HEK293 (cell line): ENCODE results near the gene ZCCHC10.

Experiments
- CTCF ChIA-PET: fragments of 350-600 bp; formaldehyde crosslinking; extraction: SDS; loops from one replicate; lab custom pipeline; 2021; ENCODE audit warnings: antibody characterized with exemption; lab: Yijun Ruan, JAX
- POLR2A ChIA-PET: fragments of 300-600 bp; formaldehyde crosslinking; extraction: SDS; loops from one replicate; lab custom pipeline; 2020; ENCODE audit warnings: antibody characterized with exemption, inconsistent platforms; lab: Yijun Ruan, JAX
- H3K27ac ChIP-seq: fragments of 200-500 bp; sonication (Bioruptor generic); 2 replicates; pipeline ENCODE4 v1.5.1; 2014; ENCODE audit warnings: low read depth, low read length, control low read depth, inconsistent platforms; ENCODE audit errors: extremely low read depth
- H3K36me3 ChIP-seq, 2 experiments: fragments of 200-500 bp in 1 of 2; sonication (Bioruptor generic) in 1 of 2; 1 replicate in 1 of 2; 2 replicates in 1 of 2; pipeline ENCODE4 v1.5.1; 2014 to 2017; ENCODE audit warnings: inconsistent platforms in 2 of 2, low read length in 2 of 2; ENCODE audit not compliant: control insufficient read depth in 2 of 2, insufficient read depth in 1 of 2
- H3K4me1 ChIP-seq: fragments of 200-500 bp; sonication (Bioruptor generic); 2 replicates; pipeline ENCODE4 v1.5.1; 2014; ENCODE audit warnings: mild to moderate bottlenecking, low read length, inconsistent platforms; ENCODE audit not compliant: control insufficient read depth, insufficient read depth
- H3K4me3 ChIP-seq: 2 replicates; pipeline ENCODE4 v1.5.1; 2011; ENCODE audit warnings: low read depth, mild to moderate bottlenecking, control low read depth, low read length, moderate library complexity
- H3K9me3 ChIP-seq: fragments of 200-500 bp; sonication (Bioruptor generic); 2 replicates; pipeline ENCODE4 v1.5.1; 2014; ENCODE audit warnings: low read depth, low read length, inconsistent platforms; ENCODE audit not compliant: control insufficient read depth, insufficient read depth
- OVOL3 ChIP-seq: fragments of 450-650 bp; formaldehyde crosslinking; IDR thresholded peaks from 2 replicates; pipeline ENCODE4 v1.5.1; 2016; ENCODE audit warnings: missing biosample characterization, missing genetic modification characterization
- ZBTB21 ChIP-seq: fragments of 450-650 bp; formaldehyde crosslinking; IDR thresholded peaks from 2 replicates; pipeline ENCODE4 v1.5.1; 2017; ENCODE audit warnings: missing biosample characterization, missing genetic modification characterization
- ZBTB7A ChIP-seq: fragments of 450-650 bp; formaldehyde crosslinking; IDR thresholded peaks from 2 replicates; pipeline ENCODE4 v1.5.1; 2016; ENCODE audit warnings: low read depth, missing biosample characterization, missing genetic modification characterization
- ZEB2 ChIP-seq: fragments of 450-650 bp; formaldehyde crosslinking; IDR thresholded peaks from 2 replicates; pipeline ENCODE4 v1.5.1; 2016; ENCODE audit warnings: missing biosample characterization, missing genetic modification characterization
- ZNF133 ChIP-seq: fragments of 450-650 bp; formaldehyde crosslinking; IDR thresholded peaks from 2 replicates; pipeline ENCODE4 v1.5.1; 2016; ENCODE audit warnings: missing biosample characterization, missing genetic modification characterization
- ZNF140 ChIP-seq: fragments of 450-650 bp; formaldehyde crosslinking; IDR thresholded peaks from 2 replicates; pipeline ENCODE4 v1.5.1; 2016; ENCODE audit warnings: missing biosample characterization, missing genetic modification characterization
- ZNF146 ChIP-seq: fragments of 450-650 bp; formaldehyde crosslinking; IDR thresholded peaks from 2 replicates; pipeline ENCODE4 v1.5.1; 2016; ENCODE audit warnings: missing biosample characterization, missing genetic modification characterization
- ZNF184 ChIP-seq: fragments of 450-650 bp; IDR thresholded peaks from 2 replicates; pipeline ENCODE4 v1.5.1; 2018; ENCODE audit warnings: missing biosample characterization, mild to moderate bottlenecking, missing genetic modification characterization
- ZNF423 ChIP-seq: fragments of 450-650 bp; formaldehyde crosslinking; IDR thresholded peaks from 2 replicates; pipeline ENCODE4 v1.5.1; 2016; ENCODE audit warnings: missing biosample characterization, missing genetic modification characterization
- ZNF426 ChIP-seq: fragments of 450-650 bp; formaldehyde crosslinking; IDR thresholded peaks from 2 replicates; pipeline ENCODE4 v1.5.1; 2017; ENCODE audit warnings: missing biosample characterization, missing genetic modification characterization, mild to moderate bottlenecking, inconsistent platforms, moderate library complexity
- ZNF561 ChIP-seq: fragments of 450-650 bp; IDR thresholded peaks from 2 replicates; pipeline ENCODE4 v1.5.1; 2018; ENCODE audit warnings: missing biosample characterization, missing genetic modification characterization, borderline replicate concordance
- ZNF660 ChIP-seq: fragments of 450-650 bp; IDR thresholded peaks from 2 replicates; pipeline ENCODE4 v1.5.1; 2018; ENCODE audit warnings: missing biosample characterization, mild to moderate bottlenecking, missing genetic modification characterization
- TF ChIP-seq, protein P1 (sequence below): fragments of 450-650 bp; formaldehyde crosslinking; IDR thresholded peaks from 2 replicates; pipeline ENCODE4 v1.5.1; 2016; ENCODE audit warnings: missing biosample characterization, missing genetic modification characterization, borderline replicate concordance
- TF ChIP-seq, protein P2 (sequence below): fragments of 450-650 bp; formaldehyde crosslinking; IDR thresholded peaks from 2 replicates; pipeline ENCODE4 v1.5.1; 2016; ENCODE audit warnings: missing biosample characterization, missing genetic modification characterization, borderline replicate concordance
- TF ChIP-seq, protein P3 (sequence below): fragments of 450-650 bp; formaldehyde crosslinking; IDR thresholded peaks from 2 replicates; pipeline ENCODE4 v1.5.1; 2016; ENCODE audit warnings: missing biosample characterization, missing genetic modification characterization
- TF ChIP-seq, protein P4 (sequence below): fragments of 450-650 bp; IDR thresholded peaks from 2 replicates; pipeline ENCODE4 v1.5.1; 2018; ENCODE audit warnings: missing biosample characterization, mild to moderate bottlenecking, missing genetic modification characterization

ZCCHC10 gene

DNA sequence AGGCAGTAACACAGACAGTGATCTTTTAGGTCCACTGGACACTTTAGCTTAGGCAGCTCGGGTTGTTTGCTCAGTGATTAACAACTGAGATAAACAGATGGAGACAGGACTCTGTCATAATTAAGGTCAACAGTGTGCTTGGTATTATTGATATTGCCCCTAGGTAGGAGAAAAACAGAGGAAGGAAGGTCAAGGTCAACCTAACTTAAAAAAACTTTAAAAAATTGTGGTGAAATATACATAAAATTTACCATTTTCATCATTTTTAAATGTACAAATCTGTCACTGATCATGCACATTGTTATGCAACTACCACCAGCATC lies 23.3 kb upstream of the ZCCHC10 start (continued):
- TF ChIP-seq, protein P1, sequence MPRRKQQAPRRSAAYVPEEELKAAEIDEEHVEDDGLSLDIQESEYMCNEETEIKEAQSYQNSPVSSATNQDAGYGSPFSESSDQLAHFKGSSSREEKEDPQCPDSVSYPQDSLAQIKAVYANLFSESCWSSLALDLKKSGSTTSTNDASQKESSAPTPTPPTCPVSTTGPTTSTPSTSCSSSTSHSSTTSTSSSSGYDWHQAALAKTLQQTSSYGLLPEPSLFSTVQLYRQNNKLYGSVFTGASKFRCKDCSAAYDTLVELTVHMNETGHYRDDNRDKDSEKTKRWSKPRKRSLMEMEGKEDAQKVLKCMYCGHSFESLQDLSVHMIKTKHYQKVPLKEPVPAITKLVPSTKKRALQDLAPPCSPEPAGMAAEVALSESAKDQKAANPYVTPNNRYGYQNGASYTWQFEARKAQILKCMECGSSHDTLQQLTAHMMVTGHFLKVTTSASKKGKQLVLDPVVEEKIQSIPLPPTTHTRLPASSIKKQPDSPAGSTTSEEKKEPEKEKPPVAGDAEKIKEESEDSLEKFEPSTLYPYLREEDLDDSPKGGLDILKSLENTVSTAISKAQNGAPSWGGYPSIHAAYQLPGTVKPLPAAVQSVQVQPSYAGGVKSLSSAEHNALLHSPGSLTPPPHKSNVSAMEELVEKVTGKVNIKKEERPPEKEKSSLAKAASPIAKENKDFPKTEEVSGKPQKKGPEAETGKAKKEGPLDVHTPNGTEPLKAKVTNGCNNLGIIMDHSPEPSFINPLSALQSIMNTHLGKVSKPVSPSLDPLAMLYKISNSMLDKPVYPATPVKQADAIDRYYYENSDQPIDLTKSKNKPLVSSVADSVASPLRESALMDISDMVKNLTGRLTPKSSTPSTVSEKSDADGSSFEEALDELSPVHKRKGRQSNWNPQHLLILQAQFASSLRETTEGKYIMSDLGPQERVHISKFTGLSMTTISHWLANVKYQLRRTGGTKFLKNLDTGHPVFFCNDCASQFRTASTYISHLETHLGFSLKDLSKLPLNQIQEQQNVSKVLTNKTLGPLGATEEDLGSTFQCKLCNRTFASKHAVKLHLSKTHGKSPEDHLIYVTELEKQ (tag by site-specific recombination) = peak; percentile 71; the same call in 1 of the 2 replicates
- TF ChIP-seq, protein P2, sequence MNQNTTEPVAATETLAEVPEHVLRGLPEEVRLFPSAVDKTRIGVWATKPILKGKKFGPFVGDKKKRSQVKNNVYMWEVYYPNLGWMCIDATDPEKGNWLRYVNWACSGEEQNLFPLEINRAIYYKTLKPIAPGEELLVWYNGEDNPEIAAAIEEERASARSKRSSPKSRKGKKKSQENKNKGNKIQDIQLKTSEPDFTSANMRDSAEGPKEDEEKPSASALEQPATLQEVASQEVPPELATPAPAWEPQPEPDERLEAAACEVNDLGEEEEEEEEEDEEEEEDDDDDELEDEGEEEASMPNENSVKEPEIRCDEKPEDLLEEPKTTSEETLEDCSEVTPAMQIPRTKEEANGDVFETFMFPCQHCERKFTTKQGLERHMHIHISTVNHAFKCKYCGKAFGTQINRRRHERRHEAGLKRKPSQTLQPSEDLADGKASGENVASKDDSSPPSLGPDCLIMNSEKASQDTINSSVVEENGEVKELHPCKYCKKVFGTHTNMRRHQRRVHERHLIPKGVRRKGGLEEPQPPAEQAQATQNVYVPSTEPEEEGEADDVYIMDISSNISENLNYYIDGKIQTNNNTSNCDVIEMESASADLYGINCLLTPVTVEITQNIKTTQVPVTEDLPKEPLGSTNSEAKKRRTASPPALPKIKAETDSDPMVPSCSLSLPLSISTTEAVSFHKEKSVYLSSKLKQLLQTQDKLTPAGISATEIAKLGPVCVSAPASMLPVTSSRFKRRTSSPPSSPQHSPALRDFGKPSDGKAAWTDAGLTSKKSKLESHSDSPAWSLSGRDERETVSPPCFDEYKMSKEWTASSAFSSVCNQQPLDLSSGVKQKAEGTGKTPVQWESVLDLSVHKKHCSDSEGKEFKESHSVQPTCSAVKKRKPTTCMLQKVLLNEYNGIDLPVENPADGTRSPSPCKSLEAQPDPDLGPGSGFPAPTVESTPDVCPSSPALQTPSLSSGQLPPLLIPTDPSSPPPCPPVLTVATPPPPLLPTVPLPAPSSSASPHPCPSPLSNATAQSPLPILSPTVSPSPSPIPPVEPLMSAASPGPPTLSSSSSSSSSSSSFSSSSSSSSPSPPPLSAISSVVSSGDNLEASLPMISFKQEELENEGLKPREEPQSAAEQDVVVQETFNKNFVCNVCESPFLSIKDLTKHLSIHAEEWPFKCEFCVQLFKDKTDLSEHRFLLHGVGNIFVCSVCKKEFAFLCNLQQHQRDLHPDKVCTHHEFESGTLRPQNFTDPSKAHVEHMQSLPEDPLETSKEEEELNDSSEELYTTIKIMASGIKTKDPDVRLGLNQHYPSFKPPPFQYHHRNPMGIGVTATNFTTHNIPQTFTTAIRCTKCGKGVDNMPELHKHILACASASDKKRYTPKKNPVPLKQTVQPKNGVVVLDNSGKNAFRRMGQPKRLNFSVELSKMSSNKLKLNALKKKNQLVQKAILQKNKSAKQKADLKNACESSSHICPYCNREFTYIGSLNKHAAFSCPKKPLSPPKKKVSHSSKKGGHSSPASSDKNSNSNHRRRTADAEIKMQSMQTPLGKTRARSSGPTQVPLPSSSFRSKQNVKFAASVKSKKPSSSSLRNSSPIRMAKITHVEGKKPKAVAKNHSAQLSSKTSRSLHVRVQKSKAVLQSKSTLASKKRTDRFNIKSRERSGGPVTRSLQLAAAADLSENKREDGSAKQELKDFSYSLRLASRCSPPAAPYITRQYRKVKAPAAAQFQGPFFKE (tag by site-specific recombination) = no peak
- TF ChIP-seq, protein P3, sequence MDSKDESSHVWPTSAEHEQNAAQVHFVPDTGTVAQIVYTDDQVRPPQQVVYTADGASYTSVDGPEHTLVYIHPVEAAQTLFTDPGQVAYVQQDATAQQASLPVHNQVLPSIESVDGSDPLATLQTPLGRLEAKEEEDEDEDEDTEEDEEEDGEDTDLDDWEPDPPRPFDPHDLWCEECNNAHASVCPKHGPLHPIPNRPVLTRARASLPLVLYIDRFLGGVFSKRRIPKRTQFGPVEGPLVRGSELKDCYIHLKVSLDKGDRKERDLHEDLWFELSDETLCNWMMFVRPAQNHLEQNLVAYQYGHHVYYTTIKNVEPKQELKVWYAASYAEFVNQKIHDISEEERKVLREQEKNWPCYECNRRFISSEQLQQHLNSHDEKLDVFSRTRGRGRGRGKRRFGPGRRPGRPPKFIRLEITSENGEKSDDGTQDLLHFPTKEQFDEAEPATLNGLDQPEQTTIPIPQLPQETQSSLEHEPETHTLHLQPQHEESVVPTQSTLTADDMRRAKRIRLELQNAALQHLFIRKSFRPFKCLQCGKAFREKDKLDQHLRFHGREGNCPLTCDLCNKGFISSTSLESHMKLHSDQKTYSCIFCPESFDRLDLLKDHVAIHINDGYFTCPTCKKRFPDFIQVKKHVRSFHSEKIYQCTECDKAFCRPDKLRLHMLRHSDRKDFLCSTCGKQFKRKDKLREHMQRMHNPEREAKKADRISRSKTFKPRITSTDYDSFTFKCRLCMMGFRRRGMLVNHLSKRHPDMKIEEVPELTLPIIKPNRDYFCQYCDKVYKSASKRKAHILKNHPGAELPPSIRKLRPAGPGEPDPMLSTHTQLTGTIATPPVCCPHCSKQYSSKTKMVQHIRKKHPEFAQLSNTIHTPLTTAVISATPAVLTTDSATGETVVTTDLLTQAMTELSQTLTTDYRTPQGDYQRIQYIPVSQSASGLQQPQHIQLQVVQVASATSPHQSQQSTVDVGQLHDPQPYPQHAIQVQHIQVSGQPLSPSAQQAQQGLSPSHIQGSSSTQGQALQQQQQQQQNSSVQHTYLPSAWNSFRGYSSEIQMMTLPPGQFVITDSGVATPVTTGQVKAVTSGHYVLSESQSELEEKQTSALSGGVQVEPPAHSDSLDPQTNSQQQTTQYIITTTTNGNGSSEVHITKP (tag by site-specific recombination) = peak; percentile 4; the same call in 1 of the 2 replicates
- no peak for TF ChIP-seq ZNF426
- 0 out of 2 replicates have a peak, but pooled peaks have one; percentile 16 for TF ChIP-seq ZNF561 (tag by site-specific recombination)

DNA sequence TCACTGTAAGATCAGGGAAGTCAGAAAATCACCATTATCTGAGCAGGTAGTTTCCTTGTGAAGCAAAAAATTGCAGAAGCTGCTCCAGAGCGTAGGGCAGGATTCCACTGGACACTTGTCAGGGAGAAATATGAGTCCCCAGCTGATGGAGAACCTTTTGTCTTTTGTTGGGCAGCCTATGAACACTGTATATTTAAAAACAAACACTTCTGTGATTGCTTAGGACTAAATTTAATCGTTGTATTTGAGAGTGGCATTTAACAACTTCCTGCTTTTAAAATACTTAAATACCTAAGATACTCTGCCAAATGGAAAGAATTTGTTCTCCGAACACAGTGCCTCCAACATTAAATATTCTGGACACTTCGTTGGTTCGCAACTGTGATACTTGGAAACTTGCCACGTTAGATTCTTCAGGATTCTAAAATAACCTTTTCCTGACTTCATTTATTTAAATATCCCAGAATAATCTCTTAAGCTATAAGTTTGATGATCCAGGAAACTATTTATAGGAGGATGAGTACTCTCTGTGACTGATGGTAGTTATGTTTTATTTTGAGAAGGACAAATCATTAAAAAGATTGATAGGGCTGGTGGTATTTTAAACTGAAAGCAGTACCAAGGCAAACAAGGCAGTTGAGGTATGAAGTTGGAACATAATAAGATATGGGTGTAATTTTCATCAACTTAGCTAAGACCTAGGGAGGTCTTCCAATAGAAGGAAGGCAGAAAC lies 22.8 kb upstream of the ZCCHC10 start:
- H3K4me3 ChIP-seq = no peak overlapping the region; the same call in 1 of the 2 replicates
- POLR2A ChIA-PET = interaction anchor here (1.2 kb wide), 2 partner anchors 12 to 86 kb away, joined by 3 read pairs; partner anchors contain the start of gene AFF4
- H3K36me3 ChIP-seq = no peaks in the 10 kb centered on the region
- CTCF ChIA-PET = no interaction called here
- H3K9me3 ChIP-seq = no peaks in the 10 kb centered on the region
- peaks cover 19% of the 10 kb centered on the region for H3K4me1 ChIP-seq
- peak overlapping the region; percentile 2; the same call in 1 of the 2 replicates for H3K27ac ChIP-seq
- TF ChIP-seq, protein P3 (tag by site-specific recombination) = peak; percentile 22; the same call in 1 of the 2 replicates
- no peak for TF ChIP-seq ZNF140 (tag by site-specific recombination)
- no peak for TF ChIP-seq ZBTB7A (tag by site-specific recombination)
- no peak for TF ChIP-seq ZNF184 (tag by site-specific recombination)
- TF ChIP-seq ZBTB21 = no peak
- no peak for TF ChIP-seq ZNF423 (tag by site-specific recombination)
- peak; percentile 87 for TF ChIP-seq ZNF660
- TF ChIP-seq, protein P4, sequence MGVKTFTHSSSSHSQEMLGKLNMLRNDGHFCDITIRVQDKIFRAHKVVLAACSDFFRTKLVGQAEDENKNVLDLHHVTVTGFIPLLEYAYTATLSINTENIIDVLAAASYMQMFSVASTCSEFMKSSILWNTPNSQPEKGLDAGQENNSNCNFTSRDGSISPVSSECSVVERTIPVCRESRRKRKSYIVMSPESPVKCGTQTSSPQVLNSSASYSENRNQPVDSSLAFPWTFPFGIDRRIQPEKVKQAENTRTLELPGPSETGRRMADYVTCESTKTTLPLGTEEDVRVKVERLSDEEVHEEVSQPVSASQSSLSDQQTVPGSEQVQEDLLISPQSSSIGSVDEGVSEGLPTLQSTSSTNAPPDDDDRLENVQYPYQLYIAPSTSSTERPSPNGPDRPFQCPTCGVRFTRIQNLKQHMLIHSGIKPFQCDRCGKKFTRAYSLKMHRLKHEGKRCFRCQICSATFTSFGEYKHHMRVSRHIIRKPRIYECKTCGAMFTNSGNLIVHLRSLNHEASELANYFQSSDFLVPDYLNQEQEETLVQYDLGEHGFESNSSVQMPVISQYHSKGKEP (tag by site-specific recombination) = no peak
- TF ChIP-seq ZNF133 (tag by site-specific recombination) = no peak
- TF ChIP-seq ZEB2 (tag by site-specific recombination) = no peak
- TF ChIP-seq OVOL3 = no peak
- TF ChIP-seq ZNF146 (tag by site-specific recombination) = no peak
